ENCODE results near the gene SEMA3A.

Gene SEMA3A

DNA sequence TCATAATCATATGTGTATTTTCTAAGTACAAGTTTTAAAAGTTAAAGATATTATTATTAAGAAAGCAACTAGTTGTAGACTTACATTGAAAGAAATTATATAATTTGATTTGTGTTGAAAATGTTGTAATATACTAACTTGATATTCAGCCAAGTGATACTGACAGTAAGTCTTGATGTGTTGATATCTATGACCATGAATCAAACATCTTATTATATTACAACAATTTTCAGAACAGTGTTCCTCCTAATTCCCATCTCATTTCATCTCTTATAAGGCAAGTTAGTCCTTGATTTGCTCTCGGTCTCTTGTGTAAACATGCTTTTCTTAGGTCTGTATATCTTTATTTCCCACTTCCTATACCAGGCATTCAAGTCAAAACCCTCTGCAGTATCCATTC, 276.4 kb downstream of the SEMA3A start:
- no peak for DNase-seq

DNA sequence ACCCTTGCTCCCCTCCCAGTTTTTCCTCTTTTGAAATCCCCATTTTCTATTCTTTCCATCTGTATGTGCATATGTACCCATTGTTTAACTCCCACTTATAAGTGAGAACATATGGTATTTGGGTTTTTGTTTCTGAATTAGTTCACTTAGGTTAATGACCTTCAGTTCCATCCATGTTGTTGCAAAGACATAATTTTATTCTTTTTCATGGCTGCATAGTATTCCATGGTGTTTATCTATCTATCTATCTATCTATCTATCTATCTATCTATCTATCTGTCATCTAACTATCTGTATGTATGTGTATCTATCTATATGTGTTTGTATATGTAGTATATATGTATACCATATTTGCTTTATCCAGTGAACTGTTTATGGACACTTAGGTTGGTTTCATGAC, 281.4 kb downstream of the SEMA3A start:
- DNase-seq: no peak

DNA sequence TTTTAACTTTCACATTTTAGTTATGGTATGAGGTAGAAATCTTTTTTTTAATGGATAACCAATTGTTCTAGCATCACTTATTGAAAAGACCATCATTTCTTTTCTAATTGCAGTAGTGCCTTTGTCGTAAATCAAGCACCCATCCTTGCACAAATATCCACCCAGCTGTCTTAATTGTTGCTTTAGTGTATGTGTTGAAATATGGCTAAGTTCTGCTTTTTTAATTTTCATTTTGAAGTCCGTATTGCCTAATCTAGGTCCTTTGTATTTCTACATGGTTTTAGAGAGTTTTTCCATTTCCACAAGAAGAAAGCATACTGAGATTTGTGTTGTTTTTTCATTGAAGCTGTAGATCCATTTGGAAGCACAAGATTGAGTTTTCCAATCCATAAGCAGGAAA, 286.1 kb downstream of the SEMA3A start:
- no peak for DNase-seq
